Adrenal gland (tissue), 12 donors: Measurements from ENCODE around the gene NCKAP5. TPM values are rescaled to one million over a fixed set of nuclear protein-coding genes. Genes with fewer than 3 reads are reported as not detected.

Experiments
- DNase-seq, 7 donors: peaks; one replicate each; pipeline ENCODE4 v3.0.0-alpha.2; 2019 to 2020
- H3K27ac ChIP-seq, 5 donors: fragments of 200-600 bp; sonication (generic) in 4 of 5; 1 replicate in 3 of 5; 2 replicates in 2 of 5; pipeline versions ENCODE4 v1.5.1 to v1.8.0; 2016 to 2020; ENCODE audit warnings: mild to moderate bottlenecking in 1 of 5
- H3K27me3 ChIP-seq: fragments of 200-600 bp; 2 replicates; pipeline ENCODE4 v1.8.0; 2021
- H3K36me3 ChIP-seq, 2 donors: fragments of 200-600 bp; replicated peaks in 1 of 2; 1 replicate in 1 of 2; 2 replicates in 1 of 2; pipeline versions ENCODE4 v1.5.1 to v1.8.0; 2018 to 2022
- H3K4me1 ChIP-seq, 2 donors: fragments of 200-600 bp; replicated peaks in 1 of 2; 1 replicate in 1 of 2; 2 replicates in 1 of 2; pipeline versions ENCODE4 v1.5.1 to v1.8.0; 2018 to 2021
- H3K4me3 ChIP-seq, 4 donors: fragments of 200-600 bp; sonication (generic) in 3 of 4; one replicate each; pipeline ENCODE4 v1.5.1; 2016 to 2018
- H3K9me3 ChIP-seq, 3 donors: fragments of 200-600 bp; sonication (generic) in 1 of 3; replicated peaks in 1 of 3; 1 replicate in 2 of 3; 2 replicates in 1 of 3; pipeline versions ENCODE4 v1.5.1 to v1.8.0; 2016 to 2021
- POLR2A ChIP-seq, 2 donors: fragments of 450-650 bp; IDR thresholded peaks; one replicate each; pipeline ENCODE4 v1.6.1; 2017; ENCODE audit warnings: antibody characterized with exemption in 2 of 2, mild to moderate bottlenecking in 2 of 2, moderate library complexity in 1 of 2
- WGBS, 4 donors: extraction: QIAGEN DNeasy Blood & Tissue Kit in 2 of 4; methylation state at CpG; one replicate each; pipeline versions ENCODE4 v1.1.5 to v1.1.7; 2013 to 2017; 5-methylcytosine and 5-hydroxymethylcytosine counted together
- intact Hi-C, 2 donors: fragments of 100-400 bp; cut with DNase I; formaldehyde crosslinking; loops; one replicate each; pipeline versions ENCODE4 v1.14.1 to v1.15.0; 2022 to 2023
- polyA plus RNA-seq, 3 donors: library from polyadenylated mRNA; stranded (reverse); fragments of 200-250 nt in 2 of 3; fragments of 350-450 nt in 1 of 3; fragmentation: Illumina TruSeq in 1 of 3; extraction: RNeasy Lipid Tissue Mini Kit (QIAGEN cat#74804) in 1 of 3; gene quantifications; one replicate each; pipeline ENCODE4 v1.2.3, GENCODE V29; 2013 to 2014
- total RNA-seq, 9 donors: library from RNA; depleted of rRNA in 4 of 9; stranded (reverse); fragments of >200 nt in 4 of 9; fragments of 120-200 nt in 1 of 9; fragmentation: NEBNext Ultra II Directional in 1 of 9; extraction: Animal tissue kit (Norgen Biotek cat#: 25700) in 1 of 9; gene quantifications; one replicate each; pipeline versions ENCODE4 v1.1.0 to v1.2.4, GENCODE V29; 2013 to 2023
- TF ChIP-seq, protein P1 (sequence below), 6 experiments: fragments of 450-650 bp in 4 of 6; fragments of 200-600 bp in 2 of 6; sonication (generic) in 1 of 6; IDR thresholded peaks; 1 replicate in 5 of 6; 2 replicates in 1 of 6; pipeline versions ENCODE4 v1.5.1 to v1.8.0; 2016 to 2021; ENCODE audit warnings: antibody characterized with exemption in 6 of 6, mild to moderate bottlenecking in 2 of 6, moderate library complexity in 1 of 6
- donor health status: healthy with polysubstance abuse.
- donor health status: Bipolar disorder and iron deficiency.
- donor health status: DM: yes; HTN: yes; CAD: no.
- donor health status: DM: no; HTN: no; CAD: no.
- donor health status: DM: no; HTN: no; CAD: no.
- donor health status: DM: yes; HTN: yes; CAD: no.

Gene NCKAP5
- total and polyA plus RNA-seq, 12 donors: 0.06 to 3.1 (median 1.1) TPM

DNA sequence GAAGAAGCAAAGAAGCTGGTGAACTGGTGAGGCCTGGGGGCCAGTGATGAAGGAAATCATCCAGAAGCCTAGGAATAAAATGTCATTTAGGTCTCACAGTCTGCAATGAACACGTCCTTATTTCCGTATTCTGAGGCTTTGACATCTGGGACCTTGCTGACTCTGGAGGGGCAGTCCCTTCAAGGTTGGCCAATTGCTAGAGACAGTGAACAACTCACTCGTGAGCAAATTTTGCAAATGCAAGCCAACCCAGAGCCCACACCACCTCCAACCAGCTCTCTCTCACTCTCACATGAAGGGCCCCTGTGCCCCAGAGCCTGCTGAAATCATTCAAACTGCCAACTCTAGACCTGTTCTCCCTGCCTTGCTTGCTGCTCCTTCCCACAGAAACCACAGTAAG, 619.2 kb downstream of the NCKAP5 start:
- Histone ChIP-seq H3K27me3 (no peaks in the 10 kb centered on the region), H3K4me3 (no peak overlapping the region), H3K4me1 (no peaks in the 10 kb centered on the region), H3K9me3 (no peaks in the 10 kb centered on the region), H3K36me3 (no peaks in the 10 kb centered on the region), H3K27ac (no peak overlapping the region)
- no peak for DNase-seq
- intact Hi-C loops: no loop called here
- TF ChIP-seq POLR2A (IDR thresholded peaks at IDR 0.05): no peak
- TF ChIP-seq, protein P1, sequence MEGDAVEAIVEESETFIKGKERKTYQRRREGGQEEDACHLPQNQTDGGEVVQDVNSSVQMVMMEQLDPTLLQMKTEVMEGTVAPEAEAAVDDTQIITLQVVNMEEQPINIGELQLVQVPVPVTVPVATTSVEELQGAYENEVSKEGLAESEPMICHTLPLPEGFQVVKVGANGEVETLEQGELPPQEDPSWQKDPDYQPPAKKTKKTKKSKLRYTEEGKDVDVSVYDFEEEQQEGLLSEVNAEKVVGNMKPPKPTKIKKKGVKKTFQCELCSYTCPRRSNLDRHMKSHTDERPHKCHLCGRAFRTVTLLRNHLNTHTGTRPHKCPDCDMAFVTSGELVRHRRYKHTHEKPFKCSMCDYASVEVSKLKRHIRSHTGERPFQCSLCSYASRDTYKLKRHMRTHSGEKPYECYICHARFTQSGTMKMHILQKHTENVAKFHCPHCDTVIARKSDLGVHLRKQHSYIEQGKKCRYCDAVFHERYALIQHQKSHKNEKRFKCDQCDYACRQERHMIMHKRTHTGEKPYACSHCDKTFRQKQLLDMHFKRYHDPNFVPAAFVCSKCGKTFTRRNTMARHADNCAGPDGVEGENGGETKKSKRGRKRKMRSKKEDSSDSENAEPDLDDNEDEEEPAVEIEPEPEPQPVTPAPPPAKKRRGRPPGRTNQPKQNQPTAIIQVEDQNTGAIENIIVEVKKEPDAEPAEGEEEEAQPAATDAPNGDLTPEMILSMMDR (IDR thresholded peaks at IDR 0.05): no peak
- 47 to 81% (median 73%) methylated on average over 3 of the region's 3 CpGs for WGBS, 4 donors

DNA sequence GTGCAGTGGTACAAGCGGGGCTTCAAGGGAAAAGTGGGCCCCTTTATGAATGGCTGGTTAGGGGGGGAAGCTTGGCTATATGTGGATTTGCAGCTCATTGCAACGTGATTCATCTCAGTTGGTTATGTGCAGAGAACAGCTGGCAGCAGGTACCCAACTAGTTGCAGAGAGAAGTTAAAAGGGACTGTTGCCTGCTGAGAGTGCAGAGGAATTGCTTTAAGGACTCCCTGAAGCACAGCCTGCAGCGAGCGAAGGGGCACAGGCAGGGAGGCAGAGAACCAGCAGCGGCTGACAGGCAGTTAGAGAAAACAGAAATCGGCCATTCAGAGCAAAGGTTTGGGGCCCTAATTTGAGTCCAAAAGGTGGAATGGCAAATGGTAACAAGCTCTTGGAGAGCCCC, 620.1 kb downstream of the NCKAP5 start:
- no peaks in the 10 kb centered on the region for H3K9me3 ChIP-seq
- WGBS, 4 donors: 75 to 82% (median 78%) methylated on average over 6 of the region's 6 CpGs
- no peaks in the 10 kb centered on the region for H3K27me3 ChIP-seq
- no peak overlapping the region for H3K4me3 ChIP-seq
- H3K36me3 ChIP-seq: no peaks in the 10 kb centered on the region
- intact Hi-C loops: no loop called here
- no peaks in the 10 kb centered on the region for H3K4me1 ChIP-seq
- no peak for DNase-seq
- H3K27ac ChIP-seq: no peak overlapping the region
- TF ChIP-seq POLR2A (IDR thresholded peaks at IDR 0.05): no peak
- TF ChIP-seq, protein P1 (IDR thresholded peaks at IDR 0.05): no peak

DNA sequence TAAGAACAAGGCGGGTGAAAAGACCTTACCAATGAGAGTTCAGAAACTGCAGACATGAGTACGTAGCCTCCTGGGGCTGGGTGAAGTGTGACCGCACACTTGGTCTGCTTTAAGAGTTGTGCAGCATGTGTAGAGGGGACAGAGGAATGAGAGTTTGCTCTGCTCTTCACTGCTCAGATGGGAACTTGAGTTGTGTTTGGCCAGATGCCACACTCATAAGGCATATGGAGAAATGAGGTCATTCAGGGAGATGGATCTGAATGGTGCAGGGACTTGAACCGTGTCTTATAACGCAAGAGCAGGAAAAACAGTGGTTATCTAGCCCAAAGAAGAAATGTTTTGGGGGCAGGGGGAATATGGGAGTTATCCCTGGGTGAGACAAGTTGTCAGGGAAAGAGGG, 624.4 kb downstream of the NCKAP5 start:
- H3K9me3 ChIP-seq: no peaks in the 10 kb centered on the region
- H3K4me3 ChIP-seq: no peak overlapping the region
- no peak overlapping the region for H3K27ac ChIP-seq
- WGBS, 4 donors: 76 to 79% (median 76%) methylated on average over 5 of the region's 5 CpGs
- H3K36me3 ChIP-seq: no peaks in the 10 kb centered on the region
- no peaks in the 10 kb centered on the region for H3K4me1 ChIP-seq
- no peak for TF ChIP-seq POLR2A (IDR thresholded peaks at IDR 0.05)
- TF ChIP-seq, protein P1 (IDR thresholded peaks at IDR 0.05): no peak
- intact Hi-C loops: no loop called here
- H3K27me3 ChIP-seq: no peaks in the 10 kb centered on the region
- DNase-seq: no peak

DNA sequence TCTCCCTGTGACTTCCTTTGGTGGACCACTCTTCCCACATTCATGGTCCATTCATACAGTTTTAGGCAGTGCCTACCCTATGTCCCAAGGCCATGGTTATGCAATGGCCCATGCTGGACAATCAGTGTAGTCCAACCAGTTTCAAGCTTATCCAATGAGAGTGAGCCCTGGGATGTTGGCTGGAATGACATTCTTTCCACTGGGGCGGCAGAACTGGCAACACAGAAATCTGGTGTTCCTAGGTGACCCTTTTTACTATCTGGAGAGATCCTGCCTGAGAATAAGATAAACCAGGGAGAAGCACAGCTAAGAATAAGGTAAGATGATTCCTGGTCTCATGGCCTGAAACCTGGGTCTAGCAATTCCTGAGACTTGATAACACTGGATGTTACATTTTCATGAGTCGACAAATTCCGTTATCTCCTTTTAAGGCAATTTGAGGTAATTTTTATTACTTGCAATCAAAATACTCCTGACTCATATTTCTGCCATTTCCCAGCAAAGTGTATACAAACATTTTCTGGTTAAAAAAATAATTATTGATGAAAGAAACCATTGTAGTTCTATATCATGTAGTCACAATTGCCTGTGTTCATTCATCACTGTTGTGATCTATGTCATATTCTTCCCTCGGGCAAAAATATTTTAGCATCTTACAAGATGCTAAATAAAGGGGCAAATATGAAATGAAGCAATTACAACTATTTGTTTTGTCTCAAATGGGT, 626.8 kb downstream of the NCKAP5 start:
- intact Hi-C loops: no loop called here
- no peak overlapping the region for H3K4me3 ChIP-seq
- H3K27ac ChIP-seq: no peak overlapping the region
- no peaks in the 10 kb centered on the region for H3K36me3 ChIP-seq
- H3K9me3 ChIP-seq: no peaks in the 10 kb centered on the region
- TF ChIP-seq POLR2A (IDR thresholded peaks at IDR 0.05): no peak
- TF ChIP-seq, protein P1 (IDR thresholded peaks at IDR 0.05): no peak
- no peak for DNase-seq
- no peaks in the 10 kb centered on the region for H3K4me1 ChIP-seq
- 88 to 93% (median 88%) methylated on average over 4 of the region's 4 CpGs for WGBS, 4 donors
- no peaks in the 10 kb centered on the region for H3K27me3 ChIP-seq
